HG03060 (cell line): Measurements from ENCODE around the gene SLC4A3.
A peak's percentile ranks its signal among the peaks of the same experiment; 100 is the strongest.

ENCODE experiments used
- ATAC-seq: cut with Tn5 transposase; IDR thresholded peaks from one replicate; pipeline ENCODE4 v1.9.1; 2021; ENCODE audit warnings: low read depth, moderate number of reproducible peaks; ENCODE audit not compliant: unreplicated experiment

The SLC4A3 gene, protein sequence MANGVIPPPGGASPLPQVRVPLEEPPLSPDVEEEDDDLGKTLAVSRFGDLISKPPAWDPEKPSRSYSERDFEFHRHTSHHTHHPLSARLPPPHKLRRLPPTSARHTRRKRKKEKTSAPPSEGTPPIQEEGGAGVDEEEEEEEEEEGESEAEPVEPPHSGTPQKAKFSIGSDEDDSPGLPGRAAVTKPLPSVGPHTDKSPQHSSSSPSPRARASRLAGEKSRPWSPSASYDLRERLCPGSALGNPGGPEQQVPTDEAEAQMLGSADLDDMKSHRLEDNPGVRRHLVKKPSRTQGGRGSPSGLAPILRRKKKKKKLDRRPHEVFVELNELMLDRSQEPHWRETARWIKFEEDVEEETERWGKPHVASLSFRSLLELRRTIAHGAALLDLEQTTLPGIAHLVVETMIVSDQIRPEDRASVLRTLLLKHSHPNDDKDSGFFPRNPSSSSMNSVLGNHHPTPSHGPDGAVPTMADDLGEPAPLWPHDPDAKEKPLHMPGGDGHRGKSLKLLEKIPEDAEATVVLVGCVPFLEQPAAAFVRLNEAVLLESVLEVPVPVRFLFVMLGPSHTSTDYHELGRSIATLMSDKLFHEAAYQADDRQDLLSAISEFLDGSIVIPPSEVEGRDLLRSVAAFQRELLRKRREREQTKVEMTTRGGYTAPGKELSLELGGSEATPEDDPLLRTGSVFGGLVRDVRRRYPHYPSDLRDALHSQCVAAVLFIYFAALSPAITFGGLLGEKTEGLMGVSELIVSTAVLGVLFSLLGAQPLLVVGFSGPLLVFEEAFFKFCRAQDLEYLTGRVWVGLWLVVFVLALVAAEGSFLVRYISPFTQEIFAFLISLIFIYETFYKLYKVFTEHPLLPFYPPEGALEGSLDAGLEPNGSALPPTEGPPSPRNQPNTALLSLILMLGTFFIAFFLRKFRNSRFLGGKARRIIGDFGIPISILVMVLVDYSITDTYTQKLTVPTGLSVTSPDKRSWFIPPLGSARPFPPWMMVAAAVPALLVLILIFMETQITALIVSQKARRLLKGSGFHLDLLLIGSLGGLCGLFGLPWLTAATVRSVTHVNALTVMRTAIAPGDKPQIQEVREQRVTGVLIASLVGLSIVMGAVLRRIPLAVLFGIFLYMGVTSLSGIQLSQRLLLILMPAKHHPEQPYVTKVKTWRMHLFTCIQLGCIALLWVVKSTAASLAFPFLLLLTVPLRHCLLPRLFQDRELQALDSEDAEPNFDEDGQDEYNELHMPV

DNA sequence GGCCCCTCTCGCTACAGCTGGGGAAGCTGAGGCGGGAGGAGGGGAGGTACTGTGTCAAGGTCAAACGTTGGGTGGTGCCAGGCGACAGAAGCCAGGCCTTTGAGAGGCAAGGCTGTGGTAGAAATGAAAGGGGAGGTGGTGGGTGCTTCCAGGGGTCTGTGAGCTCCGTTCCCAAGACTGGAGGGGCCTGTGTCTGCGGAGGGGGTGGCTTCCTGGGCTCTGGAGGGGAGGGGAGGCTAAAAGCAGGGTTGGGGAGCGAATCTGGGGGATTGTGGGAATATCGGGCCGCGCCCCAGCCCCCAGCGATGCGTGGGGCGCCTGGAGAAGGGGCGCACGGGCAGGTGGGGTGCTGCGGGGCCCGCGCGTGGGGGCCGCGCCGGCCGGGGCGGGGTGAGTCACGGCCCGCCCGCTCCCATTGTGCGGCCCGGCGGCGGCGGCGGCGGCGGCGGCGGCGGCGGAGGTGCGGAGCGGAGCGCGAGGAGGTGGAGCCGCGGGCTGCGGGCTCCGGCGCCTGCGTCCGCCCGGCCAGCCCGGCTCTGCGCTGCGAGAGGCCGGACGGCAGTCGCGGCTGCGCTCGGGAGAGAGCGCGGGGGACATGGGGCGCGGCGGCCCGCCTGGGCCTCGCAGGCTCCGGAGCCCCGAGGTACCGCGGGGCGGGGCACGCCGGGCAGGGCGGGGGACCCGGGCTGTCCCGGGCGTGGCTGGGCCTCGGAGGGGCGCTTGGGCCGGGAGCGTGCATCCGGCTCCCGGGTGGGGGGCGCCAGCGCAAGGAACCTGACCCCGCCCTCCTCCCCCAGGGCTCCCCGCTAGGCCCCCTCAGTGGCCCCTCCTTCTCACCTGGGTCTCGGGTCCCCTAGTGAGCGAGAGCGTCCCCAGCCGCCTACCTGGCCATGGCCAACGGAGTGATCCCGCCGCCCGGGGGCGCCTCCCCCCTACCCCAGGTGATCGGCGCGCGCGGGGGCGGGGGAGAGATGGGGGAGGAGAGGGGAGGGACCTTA lies at the start of gene SLC4A3:
TSS of gene SLC4A3 (plus strand) at position 528 of the 998 bp plus-strand sequence. CDS start at position 891, 363 bp downstream.
- no peak for ATAC-seq

DNA sequence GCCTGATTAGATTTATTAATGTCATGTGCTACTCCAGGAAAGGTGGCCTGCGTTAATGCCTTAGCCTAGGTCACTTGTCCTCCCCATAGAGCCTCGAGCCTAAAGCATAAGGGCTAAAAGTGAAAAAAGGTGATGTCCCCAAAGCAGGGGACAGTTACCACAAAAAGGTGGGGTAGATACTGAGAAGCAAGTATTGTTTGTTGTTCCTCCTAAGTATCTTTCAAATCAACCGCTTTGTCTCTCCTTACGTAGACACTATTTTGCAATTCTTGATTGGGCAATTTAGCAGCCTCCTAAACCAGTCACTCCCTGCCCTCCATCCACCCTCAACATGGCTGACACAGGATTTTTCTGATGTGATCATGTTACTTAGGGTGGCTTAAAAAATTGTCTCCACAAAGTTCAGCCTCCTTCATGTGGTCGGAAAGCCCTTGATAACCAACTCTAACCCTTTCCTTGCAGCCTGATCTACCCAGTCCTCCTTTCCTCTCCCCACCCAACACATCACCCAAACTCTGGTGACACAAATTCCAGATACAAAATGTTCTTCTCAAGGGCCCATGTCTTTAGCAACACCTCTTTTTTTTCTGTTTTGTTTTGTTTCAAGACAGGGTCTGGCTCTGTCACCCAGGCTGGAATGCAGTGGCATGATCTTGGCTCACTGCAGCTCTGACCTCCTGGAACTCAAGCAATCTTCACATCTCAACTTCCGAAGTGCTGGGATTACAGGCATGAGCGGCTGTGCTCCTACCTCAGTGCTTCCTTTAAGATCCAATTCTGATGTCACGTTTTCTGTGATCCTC lies 48.4 kb upstream of the SLC4A3 start:
- ATAC-seq: no peak

DNA sequence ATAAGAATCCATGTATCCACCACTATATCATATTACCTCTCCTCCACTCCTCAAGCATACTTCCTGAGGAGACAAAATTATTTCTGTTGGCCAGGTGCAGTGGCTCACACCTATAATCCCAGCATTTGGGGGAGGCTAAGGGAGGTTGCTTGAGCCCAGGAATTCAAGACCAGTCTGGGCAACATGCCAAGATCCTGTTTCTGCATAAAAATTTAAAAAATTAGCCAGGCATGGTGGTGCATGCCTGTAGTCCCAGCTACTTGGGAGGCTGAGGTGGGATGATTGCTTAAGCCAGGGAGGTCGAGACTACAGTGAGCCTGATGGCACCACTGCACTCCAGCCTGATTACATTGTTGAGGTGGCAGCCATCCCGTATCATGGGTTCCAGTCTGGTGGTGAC lies 46.1 kb upstream of the SLC4A3 start:
- ATAC-seq: no peak

DNA sequence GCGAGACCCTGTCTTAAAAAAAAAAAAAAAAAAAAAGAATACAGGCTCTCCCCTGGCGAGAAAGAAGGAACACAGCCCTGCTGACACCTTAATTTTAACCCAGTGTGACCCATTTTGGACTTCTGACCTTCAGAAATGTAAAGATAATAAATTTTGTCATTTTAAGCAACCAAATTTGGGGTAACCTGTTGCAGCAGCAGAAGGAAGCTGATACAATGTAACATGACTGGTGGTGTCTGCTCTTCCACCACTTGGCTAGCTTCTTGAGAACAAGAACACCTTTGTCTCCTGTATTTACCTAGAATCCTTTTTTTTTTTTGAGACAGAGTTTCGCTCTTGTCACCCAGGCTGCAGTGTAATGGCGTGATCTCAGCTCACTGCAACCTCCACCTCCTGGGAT lies 36.3 kb upstream of the SLC4A3 start:
- ATAC-seq: no peak

- ATAC-seq: no peak
These were observed 34.7 kb upstream of the SLC4A3 start for GRCh38 chr2:219592736-219593135.

GRCh38 chr2:219593154-219593553 lies 34.3 kb upstream of the SLC4A3 start:
- ATAC-seq: no peak

DNA sequence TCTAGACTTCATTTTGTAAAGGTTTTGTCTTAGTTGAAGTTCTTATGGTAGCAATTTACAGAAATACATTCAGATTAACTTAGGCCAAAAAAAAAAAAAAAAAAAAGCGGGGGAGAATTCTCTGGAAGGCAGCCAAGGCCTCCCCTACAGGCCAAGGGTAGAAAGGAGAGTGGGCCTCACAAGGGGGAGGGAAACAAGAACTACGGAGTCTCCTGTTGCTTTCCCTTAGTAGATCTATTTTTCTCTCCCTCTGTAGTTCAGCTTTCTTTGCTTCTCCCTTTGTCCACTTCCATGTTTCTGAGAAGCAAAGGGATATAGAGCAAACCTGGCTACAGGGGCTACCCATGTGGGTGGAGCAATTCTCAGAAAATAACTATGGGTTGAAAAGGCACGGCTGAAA lies 32.2 kb upstream of the SLC4A3 start:
- ATAC-seq: no peak

DNA sequence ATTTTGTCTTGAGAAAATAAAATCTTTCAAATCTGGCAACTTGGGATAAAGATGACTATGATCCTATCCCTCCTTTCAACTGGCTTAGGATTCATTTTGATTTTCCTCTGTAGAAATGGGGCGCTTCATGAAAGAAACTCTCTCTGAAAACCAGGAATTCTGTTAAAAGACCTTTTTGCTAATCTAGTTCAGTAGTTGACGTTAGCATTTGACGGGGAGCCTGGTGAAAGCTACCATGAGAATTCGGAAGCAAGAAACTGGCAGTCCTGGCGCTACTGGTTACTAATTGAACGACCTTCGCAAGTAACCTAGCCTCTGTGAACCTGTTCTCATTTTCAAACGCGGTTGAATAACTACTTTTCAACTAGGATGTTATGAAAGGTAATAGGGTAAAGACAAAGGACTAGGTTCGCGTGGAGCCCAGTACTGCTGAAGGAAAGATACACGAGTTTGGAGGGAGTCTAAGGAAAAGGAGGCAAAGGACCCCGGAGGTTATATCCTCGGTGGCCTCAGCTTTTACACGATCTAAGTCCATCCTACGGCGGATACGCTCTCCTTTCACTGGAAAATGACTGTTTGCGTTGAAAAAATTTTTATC lies 30.4 kb upstream of the SLC4A3 start:
- no peak for ATAC-seq

GRCh38 chr2:219597552-219598307 lies 29.7 kb upstream of the SLC4A3 start, which contains the start of gene STK11IP:
STK11IP (plus strand) TSS chr2:219597857; CDS start chr2:219598120, 263 bp downstream.
- ATAC-seq: peak; percentile 74

DNA sequence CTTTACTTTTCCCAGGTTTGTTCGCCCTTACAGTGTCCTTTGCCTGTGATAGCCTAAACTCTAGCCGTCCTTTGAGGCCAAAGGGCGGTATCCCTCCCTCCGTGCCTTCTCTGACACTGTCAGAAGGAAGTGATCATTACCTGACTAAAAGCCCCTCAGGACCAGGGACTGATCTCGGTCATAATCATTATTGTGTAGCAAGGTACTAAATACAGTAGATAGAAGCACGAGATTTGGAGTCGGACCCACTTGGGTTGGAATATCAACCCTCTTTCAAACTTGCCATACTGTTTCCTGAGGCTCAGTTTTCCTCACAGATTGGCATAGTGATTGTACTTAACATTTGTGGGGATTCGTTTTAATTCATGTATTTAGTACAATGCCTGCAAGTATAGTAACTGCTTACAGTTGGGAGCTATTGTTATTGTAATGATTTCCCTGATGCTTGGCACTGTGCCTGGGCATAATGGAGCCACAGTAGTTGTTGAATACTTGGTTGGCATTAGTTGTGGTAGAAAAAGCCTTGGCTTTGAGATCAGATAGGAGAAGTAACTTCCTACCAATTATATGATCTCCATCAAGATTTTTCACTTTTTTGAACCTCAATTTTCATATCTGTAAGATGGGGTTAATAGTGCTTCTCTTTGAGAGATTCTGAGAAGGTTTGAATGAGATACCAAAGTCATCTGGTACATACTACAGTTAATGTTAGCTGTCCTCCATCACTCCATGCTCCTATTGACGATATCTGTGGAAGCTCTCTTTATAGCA lies 28.9 kb upstream of the SLC4A3 start:
- no peak for ATAC-seq

- no peak for ATAC-seq
These were observed 23.7 kb upstream of the SLC4A3 start for GRCh38 chr2:219603771-219604170.

DNA sequence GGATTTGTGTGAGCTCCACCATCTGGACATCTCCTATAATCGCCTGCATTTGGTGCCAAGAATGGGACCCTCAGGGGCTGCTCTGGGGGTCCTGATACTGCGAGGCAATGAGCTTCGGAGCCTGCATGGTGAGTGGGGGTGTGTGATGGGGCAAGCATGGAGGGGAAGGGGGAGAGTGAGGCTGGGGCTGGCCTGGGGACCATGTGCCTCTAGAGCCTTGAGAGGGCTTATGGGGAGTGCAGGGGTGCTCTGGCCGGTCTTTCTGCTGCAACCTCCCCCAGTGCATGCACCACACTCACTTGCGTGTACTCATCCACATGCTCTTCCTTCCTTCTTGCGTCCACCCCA lies 21.8 kb upstream of the SLC4A3 start:
- ATAC-seq: no peak

- no peak for ATAC-seq
These were observed 19.5 kb upstream of the SLC4A3 start for GRCh38 chr2:219607931-219608330.

DNA sequence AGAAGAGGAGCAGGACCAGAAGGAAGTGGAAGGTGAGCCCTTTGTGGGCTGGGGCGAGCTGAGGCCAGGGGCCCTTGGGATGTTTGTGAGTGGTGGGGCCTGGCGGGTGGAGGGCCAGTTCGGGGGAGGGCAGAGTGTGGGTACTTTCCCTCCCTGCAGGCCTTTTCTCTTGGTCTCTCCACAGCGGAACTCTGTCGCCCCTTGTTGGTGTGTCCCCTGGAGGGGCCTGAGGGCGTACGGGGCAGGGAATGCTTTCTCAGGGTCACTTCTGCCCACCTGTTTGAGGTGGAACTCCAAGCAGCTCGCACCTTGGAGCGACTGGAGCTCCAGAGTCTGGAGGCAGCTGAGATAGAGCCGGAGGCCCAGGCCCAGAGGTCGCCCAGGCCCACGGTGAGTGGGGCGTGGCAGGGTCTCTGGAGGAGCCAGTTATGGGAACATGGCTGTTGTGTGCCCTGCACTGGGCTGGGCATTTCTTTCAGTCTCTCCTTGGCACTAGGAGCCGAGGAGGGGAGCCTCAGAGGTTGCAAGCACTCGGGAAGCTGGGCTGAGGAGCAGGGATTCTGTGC lies 18.9 kb upstream of the SLC4A3 start:
- no peak for ATAC-seq

GRCh38 chr2:219609149-219609750 lies 18.2 kb upstream of the SLC4A3 start:
- ATAC-seq: no peak

DNA sequence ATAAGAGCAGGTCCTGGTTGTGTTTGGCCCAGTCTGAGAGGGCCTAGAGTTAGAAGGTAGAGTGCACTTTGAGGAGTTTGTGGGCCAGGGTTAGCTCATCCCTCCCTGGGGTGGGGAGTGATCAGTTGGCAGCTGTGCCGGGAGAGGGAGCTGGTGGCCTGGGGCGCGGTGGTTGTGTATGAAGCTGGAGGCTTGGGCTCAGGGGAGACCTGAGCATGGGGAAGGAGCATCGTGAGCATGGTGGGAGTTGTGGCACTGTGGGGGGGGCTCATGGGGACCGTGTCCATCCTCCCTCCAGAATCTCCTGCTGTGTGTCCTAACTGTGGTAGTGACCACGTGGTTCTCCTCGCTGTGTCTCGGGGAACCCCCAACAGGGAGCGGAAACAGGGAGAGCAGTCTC lies 16.1 kb upstream of the SLC4A3 start:
- ATAC-seq: no peak
